ENCODE measurements around the gene CFAP70. TPM values are rescaled to one million over a fixed set of nuclear protein-coding genes. Genes with fewer than 3 reads are reported as not detected.

The CFAP70 gene
- total and polyA plus RNA-seq, 7 experiments from 2014 or later: 0.66 to 5.4 (median 2.5) TPM

Other genes starting within 250 kb of the CFAP70 start
- 1 to 10 TPM; 1.2 to 3.5 (median 1.5) TPM for gene NUDT13, start 248.4 kb downstream of the CFAP70 start, total RNA-seq
- 1 to 10 TPM; 1.3 to 1.5 TPM for gene NUDT13, start 248.4 kb downstream of the CFAP70 start, polyA plus RNA-seq
- 10 to 100 TPM; 30.2 to 42.7 (median 33.1) TPM for gene ECD, start 190.9 kb downstream of the CFAP70 start, total RNA-seq
- gene ECD, start 190.9 kb downstream of the CFAP70 start, polyA plus RNA-seq: 10 to 100 TPM; 31.9 to 33.1 TPM
- gene FAM149B1, start 190.7 kb downstream of the CFAP70 start, total RNA-seq: 10 to 100 TPM; 13.7 to 21.0 (median 16.3) TPM
- 1 to 10 TPM; 4.6 to 5.1 TPM for gene FAM149B1, start 190.7 kb downstream of the CFAP70 start, polyA plus RNA-seq
- 10 to 100 TPM; 14.5 to 47.7 (median 26.8) TPM for gene DNAJC9, start 111.6 kb downstream of the CFAP70 start, total RNA-seq
- gene DNAJC9, start 111.6 kb downstream of the CFAP70 start, polyA plus RNA-seq: 10 to 100 TPM; 31.2 to 33.8 TPM
- 10 to 100 TPM; 29.6 to 99.9 (median 47.6) TPM for gene MRPS16, start 106.2 kb downstream of the CFAP70 start, total RNA-seq
- gene MRPS16, start 106.2 kb downstream of the CFAP70 start, polyA plus RNA-seq: 100 to 1,000 TPM in 1 of 2 donors, 10 to 100 TPM in 1; 76.1 to 104 TPM
- gene ANXA7, start 55.2 kb upstream of the CFAP70 start, total RNA-seq: 100 to 1,000 TPM in 1 of 5 experiments, 10 to 100 TPM in 4; 74.8 to 118 (median 97.3) TPM
- 100 to 1,000 TPM; 187 to 205 TPM for gene ANXA7, start 55.2 kb upstream of the CFAP70 start, polyA plus RNA-seq
- gene MSS51, start 74.7 kb upstream of the CFAP70 start, total RNA-seq: 1 to 10 TPM; 3.2 to 4.9 (median 3.7) TPM
- under 1 TPM; 0.18 TPM for gene MSS51, start 74.7 kb upstream of the CFAP70 start, polyA plus RNA-seq
- gene PPP3CB, start 137.2 kb upstream of the CFAP70 start, total RNA-seq: 10 to 100 TPM; 25.7 to 44.5 (median 41.4) TPM
- gene PPP3CB, start 137.2 kb upstream of the CFAP70 start, polyA plus RNA-seq: 1 to 10 TPM; 6.2 to 6.3 TPM
- 1 to 10 TPM; 3.0 to 6.7 (median 4.3) TPM for gene USP54, start 232.5 kb upstream of the CFAP70 start, total RNA-seq
- 1 to 10 TPM in 1 of 2 donors, under 1 TPM in 1; 0.41 to 1.9 TPM for gene USP54, start 232.5 kb upstream of the CFAP70 start, polyA plus RNA-seq